HG03439 (cell line): Measurements from ENCODE around the gene ZNF177.

ENCODE experiments used
- ATAC-seq: cut with Tn5 transposase; IDR thresholded peaks from one replicate; pipeline ENCODE4 v1.9.1; 2021; ENCODE audit warnings: mild to moderate bottlenecking, moderate library complexity; ENCODE audit not compliant: unreplicated experiment

The ZNF177 gene

DNA sequence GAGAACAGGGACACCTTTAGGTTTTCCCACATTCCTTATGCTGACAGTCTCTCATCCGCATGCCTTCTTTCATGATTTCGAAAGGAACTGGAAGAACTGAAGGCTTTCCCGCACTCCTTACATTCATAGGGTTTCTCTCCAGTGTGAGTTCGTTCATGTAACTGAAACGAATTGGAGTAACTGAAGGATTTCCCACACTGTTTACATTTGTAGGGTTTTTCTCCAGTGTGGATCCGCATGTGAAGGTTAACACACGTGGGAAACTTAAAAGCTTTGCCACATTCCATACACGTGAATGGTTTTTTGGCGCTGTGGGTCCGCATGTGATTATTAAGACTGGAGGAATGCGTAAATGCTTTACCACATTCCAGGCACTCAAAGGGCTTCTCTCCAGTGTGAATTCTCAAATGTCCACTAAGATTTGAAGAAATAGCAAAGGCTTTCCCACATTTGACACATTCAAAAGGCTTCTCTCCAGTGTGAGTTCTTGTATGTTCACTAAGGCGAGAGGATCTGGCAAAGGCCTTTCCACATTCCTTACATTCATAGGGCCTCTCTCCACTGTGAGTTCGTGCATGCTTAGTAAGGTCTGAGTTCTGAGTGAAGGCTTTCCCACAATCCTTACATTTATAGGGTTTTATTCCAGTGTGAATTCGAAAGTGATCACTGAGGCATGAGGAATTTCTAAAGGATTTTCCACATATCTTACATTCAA, 50.6 kb downstream of the ZNF177 start:
- no peak for ATAC-seq

DNA sequence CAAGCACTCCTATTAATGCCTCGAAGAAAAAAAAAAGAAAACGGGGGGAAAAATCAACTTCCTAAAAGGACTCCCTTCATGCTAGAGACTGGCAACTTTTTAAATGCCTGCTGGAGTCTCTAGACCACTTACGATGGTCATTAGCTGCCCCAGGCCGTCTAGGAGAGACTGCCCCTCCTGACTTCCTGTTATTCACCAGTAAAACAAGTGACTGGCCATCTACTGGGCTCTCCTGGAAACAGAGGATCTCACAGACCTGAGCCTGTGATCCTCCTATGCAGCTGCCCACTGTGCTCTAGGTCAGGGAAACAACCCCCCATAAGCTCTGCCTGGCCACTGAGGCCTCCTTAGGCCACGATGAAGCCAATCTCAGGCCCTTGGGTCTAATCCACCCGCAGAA, 65.1 kb downstream of the ZNF177 start:
- no peak for ATAC-seq

DNA sequence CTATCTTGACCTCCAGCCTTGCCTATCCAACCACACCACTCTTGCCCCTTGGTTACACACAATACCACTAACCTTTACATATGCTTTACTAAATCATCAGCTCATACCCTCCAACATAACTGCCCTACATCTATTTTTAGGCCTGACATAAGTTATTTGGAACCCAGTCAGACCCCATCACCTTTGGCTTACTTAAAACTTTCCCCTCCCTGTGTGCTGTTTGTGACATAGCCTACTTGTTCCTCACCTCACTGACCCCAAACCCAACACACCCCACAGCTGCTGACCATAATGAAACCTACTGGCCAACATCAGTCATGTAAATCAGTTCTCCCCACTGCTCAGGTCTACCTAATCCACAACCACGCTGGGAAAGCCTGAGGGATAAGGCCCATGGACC, 67.6 kb downstream of the ZNF177 start:
- ATAC-seq, result no peak

DNA sequence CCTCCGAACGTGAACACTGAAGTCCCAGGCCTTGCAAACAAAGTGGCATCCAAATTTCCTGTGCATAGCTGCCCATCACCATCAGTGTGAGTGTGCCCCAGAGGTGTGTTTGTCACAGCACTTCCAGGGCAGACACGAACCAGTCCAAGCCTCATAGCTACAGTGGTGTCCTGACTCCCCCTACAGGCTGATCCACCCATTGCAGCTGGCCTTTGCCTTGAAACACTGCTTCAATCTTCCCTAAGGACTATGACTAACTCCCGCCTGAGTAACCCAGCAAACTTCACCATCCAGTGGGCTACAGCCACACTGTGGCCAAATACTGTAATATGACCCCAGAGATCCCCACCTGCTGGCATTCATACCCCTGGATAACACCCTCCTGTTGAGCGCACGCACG, 68.7 kb downstream of the ZNF177 start:
- no peak for ATAC-seq
